ENCODE results near the gene XDH.

GRCh38 chr2:31429759-31430438 is 15.4 kb upstream of the XDH start:
- TF ChIP-seq CTCF (conservative IDR thresholded peaks at IDR 0.05 in 1 of 2, IDR thresholded peaks at IDR 0.05 in 1 of 2; ENCODE audit: extremely low read depth in 1 of 2, insufficient read depth in 1 of 2, low read depth in 1 of 2, low read length in 2 of 2) (no peak), EZH2 (IDR thresholded peaks at IDR 0.05; ENCODE audit: borderline replicate concordance, low read length) (no peak)
